Measurements from ENCODE around the gene VTI1B.
A peak's percentile ranks its signal among the peaks of the same experiment; 100 is the strongest.
"Not testable (repeated sequence)": the region's sequence is repeated elsewhere in the genome, so short reads cannot be mapped to it uniquely, and the experiment has no call there.

The VTI1B gene

DNA sequence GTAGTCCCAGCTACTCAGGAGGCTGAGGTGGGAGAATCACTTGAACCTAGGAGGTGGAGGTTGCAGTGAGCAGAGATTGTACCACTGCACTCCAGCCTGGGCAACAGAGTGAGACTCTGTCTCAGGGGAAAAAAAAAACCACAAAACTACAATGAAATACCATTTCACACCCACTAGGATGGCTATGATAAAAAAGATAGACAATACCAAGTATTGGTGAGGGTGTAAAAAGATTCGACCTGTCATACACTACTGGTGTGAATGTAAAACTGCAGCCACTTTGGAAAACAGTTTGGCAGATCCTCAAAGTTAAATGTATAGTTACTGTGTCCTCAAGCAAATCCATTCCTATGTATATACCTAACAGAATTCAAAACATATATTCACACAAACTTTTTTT is 48.3 kb downstream of the VTI1B start:
- DNase-seq: not testable (repeated sequence)

DNA sequence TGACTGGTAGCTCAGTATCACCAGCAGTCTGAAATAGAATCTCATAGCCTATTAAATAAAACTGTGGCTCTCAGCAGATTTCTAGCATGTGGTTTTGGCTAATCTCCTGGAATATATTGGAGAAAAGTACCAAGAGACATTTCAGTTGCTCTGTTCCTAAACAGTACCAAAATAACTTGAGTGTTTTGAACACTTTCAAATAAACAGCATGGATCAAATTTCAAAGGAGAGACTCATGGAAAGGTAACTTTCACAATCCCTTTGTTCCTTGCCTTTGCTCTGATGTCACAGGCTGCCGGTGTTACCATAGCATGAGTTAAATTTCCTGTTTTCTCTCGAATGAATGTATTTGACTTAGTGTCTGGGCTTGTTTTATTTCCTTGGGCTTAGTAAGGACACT is 51.3 kb downstream of the VTI1B start:
- DNase-seq: no peak

- DNase-seq: no peak
Measured at GRCh38 chr14:67622675-67623074, 51.8 kb downstream of the VTI1B start.

DNA sequence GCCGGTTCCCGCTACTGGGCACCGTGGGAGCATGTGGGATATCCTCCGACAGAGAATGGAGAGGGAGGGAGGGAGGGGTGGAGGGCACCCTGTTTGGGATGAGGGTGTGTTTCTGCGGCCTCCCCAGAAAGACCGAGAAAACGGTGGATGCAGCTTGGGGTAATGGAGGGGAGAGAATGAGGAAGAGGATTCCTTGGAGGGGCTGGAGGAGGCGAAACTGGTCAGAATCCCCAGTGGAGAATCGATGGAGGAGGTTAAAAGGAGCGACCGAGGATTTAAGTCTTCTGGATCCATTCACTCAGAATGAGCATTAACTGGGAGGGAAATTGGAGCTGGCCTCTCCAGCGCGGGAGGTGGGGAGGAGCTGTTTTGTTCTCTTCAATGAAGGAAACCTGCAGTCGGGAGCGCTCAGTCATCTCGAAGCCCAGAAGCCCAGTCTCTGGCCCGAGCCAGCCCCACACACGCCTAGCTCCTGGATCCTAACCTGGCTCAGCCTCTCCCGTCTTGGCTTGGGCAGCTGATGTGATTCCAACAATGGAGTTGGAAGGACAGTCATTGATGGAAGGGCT is 54.1 kb downstream of the VTI1B start:
- DNase-seq: no peak

DNA sequence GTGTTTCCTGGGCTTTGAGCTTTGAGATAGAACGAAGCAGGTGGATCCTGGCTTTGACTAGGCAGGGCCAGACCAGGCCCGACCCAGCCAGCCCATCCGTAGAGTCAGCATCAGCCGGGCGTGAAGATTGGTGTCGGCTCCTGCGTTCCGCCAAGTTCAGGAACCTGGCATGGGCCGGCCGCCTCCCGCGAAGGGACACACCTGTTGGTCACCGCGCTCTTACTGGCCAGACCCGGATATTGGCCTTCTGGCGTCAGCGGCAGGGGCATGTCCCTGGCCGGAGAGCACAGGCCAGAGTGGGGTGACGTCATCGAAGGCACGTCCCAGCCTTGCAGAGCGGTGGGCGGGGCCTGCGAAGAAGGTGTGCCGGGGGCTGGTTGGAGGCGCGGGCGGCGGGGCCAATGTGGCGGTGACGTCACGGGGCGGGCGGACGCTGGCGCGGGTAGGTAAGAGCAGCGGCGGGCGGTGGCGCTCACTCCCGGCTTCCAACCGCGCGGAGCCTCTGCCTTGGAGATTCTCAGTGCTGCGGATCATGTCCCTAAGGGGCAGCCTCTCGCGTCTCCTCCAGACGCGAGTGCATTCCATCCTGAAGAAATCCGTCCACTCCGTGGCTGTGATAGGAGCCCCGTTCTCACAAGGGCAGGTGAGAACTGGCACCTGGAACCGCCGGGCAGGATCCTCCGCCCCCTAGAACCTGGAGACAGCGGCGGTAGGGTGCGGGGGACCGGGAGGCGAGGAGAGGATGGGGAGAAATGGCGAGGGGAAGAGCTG is 54.8 kb downstream of the VTI1B start, which contains the start of gene ARG2:
ARG2 (plus strand) TSS at position 475 of the 771 bp plus-strand sequence; CDS start at position 533, 58 bp downstream.
- DNase-seq: peak; percentile 75 to 97 (median 92)

- no peak for DNase-seq
Measured at GRCh38 chr14:67618617-67619063, 55.8 kb downstream of the VTI1B start.

- DNase-seq: no peak
Measured at GRCh38 chr14:67610491-67610890, 63.9 kb downstream of the VTI1B start.

- DNase-seq: no peak
Measured at GRCh38 chr14:67609642-67610310, 64.7 kb downstream of the VTI1B start.

GRCh38 chr14:67607646-67608045 is 66.8 kb downstream of the VTI1B start:
- DNase-seq: no peak

DNA sequence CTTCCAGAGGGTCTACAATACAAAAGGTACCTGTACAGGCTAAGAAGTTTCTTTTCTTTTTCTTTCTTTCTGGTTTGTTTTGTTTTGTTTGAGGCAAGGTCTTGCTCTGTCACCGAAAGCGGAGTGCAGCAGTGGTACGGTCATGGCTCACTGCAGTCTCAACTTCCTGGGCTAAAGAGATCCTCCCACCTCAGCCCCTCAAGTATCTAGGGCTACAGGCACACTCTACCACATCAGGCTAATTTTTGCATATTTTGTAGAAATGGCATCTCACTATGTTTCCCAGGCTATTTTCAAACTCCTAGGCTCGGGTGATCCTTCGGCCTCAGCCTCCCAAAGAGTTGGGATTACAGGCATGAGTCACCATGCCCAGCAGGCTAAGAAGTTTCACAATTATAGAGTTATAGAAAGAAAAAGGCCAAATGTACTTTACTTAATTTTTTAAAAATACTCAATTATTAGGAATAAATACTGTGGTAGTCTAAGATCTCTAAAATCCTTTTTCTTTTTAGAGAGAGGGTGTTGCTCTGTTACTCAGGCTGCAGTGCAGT is 71.4 kb downstream of the VTI1B start:
- no peak for DNase-seq

GRCh38 chr14:67602076-67602475 is 72.4 kb downstream of the VTI1B start:
- no peak for DNase-seq

- DNase-seq: not testable (repeated sequence)
Measured at GRCh38 chr14:67600562-67600974, 73.9 kb downstream of the VTI1B start.

DNA sequence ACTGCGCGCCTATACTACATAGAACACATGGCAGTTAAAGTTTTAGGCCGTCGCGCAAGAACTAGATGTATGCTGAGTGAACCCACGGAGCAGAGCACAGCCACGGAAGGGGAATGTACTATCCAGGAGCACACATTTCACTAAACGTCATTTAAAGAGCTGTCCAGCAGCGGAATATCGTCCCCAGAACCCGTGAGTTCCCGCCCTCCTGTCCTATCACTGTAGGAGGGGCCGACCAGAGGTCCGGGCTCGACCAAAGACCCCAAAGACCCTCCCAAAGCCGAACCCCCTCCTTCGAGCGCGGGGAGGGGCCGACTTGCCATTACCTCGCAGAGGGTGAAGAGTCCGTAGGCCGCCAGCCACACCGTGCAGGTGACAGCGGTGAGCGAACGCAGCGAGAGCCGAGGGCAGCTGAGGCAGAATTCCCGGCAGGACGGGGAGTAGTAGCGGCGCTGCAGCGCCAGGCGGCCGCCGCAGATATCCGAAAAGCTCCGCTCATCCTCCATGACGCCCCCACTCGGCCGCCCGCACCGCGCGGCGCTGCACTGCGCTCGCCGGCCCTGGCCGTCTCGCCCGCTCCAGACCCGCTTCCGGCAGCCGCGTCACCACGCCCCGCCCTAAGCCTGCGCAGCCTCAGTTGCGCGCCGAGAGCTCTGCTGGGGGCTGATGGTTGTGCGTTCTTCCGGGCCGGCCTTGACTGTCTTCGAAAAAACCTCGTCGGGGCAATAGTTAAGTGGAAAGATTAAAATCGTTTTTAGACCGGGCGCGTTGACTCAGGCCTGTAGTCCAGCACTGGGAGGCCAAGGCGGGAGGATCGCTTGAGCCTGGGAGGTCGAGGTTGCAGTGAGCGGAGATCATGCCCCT is 74.5 kb downstream of the VTI1B start, which contains the start of gene PIGH:
PIGH (minus strand) TSS at position 571 of the 864 bp plus-strand sequence; CDS start at position 506, 65 bp downstream.
- DNase-seq: peak; percentile 72 to 94 (median 88)
